Smooth muscle cell (in vitro differentiated cells): ENCODE measurements around the gene SLC10A4. TPM values are rescaled to one million over a fixed set of nuclear protein-coding genes. Genes with fewer than 3 reads are reported as not detected.

Experiments used
- DNase-seq: peaks from one replicate; lab custom pipeline; 2025; ENCODE audit not compliant: unreplicated experiment; lab: John Stamatoyannopoulos, UW
- H2AFZ ChIP-seq: fragments of 200-600 bp; sonication (generic); 2 replicates; pipeline ENCODE4 v1.6.0; 2016; ENCODE audit warnings: antibody characterized with exemption, low read depth, mild to moderate bottlenecking
- H3F3A ChIP-seq: fragments of 200-600 bp; sonication (generic); 2 replicates; pipeline ENCODE4 v1.6.0; 2017; ENCODE audit warnings: antibody characterized with exemption, low read depth
- H3K27ac ChIP-seq: fragments of 200-600 bp; sonication (generic); 2 replicates; pipeline ENCODE4 v1.5.1; 2016; ENCODE audit warnings: low read depth, mild to moderate bottlenecking
- H3K27me3 ChIP-seq: fragments of 200-600 bp; sonication (generic); 2 replicates; pipeline ENCODE4 v1.6.1; 2016; ENCODE audit warnings: low read depth, mild to moderate bottlenecking
- H3K36me3 ChIP-seq: fragments of 200-600 bp; sonication (generic); 2 replicates; pipeline ENCODE4 v1.5.1; 2016; ENCODE audit warnings: low read depth
- H3K4me1 ChIP-seq: fragments of 200-600 bp; sonication (generic); 2 replicates; pipeline ENCODE4 v1.5.1; 2016; ENCODE audit warnings: low read depth
- H3K4me2 ChIP-seq: fragments of 200-600 bp; sonication (generic); 2 replicates; pipeline ENCODE4 v1.6.0; 2016; ENCODE audit warnings: mild to moderate bottlenecking
- H3K4me3 ChIP-seq: fragments of 200-600 bp; sonication (generic); 2 replicates; pipeline ENCODE4 v1.5.1; 2016; ENCODE audit warnings: mild to moderate bottlenecking
- H3K79me2 ChIP-seq: fragments of 200-600 bp; sonication (generic); 2 replicates; pipeline ENCODE4 v1.6.0; 2016; ENCODE audit warnings: low read depth, mild to moderate bottlenecking
- H3K9ac ChIP-seq: fragments of 200-600 bp; sonication (generic); 2 replicates; pipeline ENCODE4 v1.6.0; 2016; ENCODE audit warnings: low read depth
- H3K9me3 ChIP-seq: fragments of 200-600 bp; sonication (generic); replicated peaks from 2 replicates; pipeline ENCODE4 v1.5.1; 2016; ENCODE audit warnings: low read depth
- H4K20me1 ChIP-seq: fragments of 200-600 bp; sonication (generic); 2 replicates; pipeline ENCODE4 v1.6.0; 2016; ENCODE audit warnings: low read depth
- WGBS: methylation state at CpG from one replicate; pipeline ENCODE4 v1.1.7; 2016; ENCODE audit warnings: low lambda C conversion rate; 5-methylcytosine and 5-hydroxymethylcytosine counted together
- polyA plus RNA-seq: library from polyadenylated mRNA; unstranded; fragments of >200 nt; fragmentation: Nextera tagmentation; extraction: Ambion mirVana; gene quantifications from 2 replicates; pipeline ENCODE4 v1.2.1, GENCODE V29; 2016
- total RNA-seq: library from RNA; depleted of rRNA; stranded (reverse); fragments of >200 nt; gene quantifications from 2 replicates; pipeline ENCODE4 v1.2.3, GENCODE V29; 2014
- TF ChIP-seq, protein P1 (sequence below): fragments of 200-600 bp; sonication (generic); IDR thresholded peaks from 2 replicates; pipeline ENCODE4 v1.5.1; 2017; ENCODE audit warnings: borderline replicate concordance, mild to moderate bottlenecking, antibody characterized with exemption; ENCODE audit not compliant: insufficient read depth, poor library complexity, severe bottlenecking

The SLC10A4 gene
- total and polyA plus RNA-seq, 2 experiments from 2014 or later: 0.08 TPM; not detected in 1

DNA sequence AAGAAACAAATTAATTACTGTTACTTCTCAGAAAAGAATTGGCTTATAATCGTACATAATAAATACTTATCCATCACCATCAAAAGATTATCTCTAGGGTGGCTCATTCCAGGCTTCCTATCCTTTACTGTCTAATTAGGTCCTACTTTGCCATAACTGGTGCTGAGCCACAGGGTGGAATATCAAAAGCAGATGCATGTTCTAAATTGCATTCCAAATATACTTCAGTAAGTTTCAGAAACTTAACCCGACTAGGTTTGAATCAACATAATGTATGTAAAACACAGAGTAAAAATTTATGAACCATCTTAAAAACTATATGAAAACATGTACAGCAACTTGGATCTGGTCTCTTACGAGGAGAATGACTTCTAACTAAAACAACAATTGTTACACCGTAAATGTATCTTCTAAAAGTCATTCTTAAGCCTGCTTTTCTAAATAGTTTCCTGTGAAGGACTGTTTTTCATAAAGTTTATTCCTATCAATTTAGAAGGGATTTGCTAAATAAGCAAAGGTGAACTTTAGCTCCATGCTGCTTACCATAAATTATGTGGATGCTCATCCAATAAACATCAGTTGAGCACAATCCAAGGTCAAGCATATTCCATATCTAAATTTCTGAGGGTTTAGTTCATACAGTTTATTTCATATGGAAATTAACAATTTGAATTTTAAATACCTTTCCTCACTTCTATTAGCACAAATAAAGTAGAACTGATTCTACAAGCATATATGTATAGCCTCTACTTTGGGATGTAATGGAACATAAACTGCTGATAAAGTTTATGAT is 20.3 kb downstream of the SLC10A4 start:
- Histone ChIP-seq H3K9ac (no peak overlapping the region), H3K36me3 (no peaks in the 10 kb centered on the region), H3K4me3 (no peak overlapping the region), H3F3A (no peaks in the 10 kb centered on the region), H3K79me2 (no peaks in the 10 kb centered on the region), H3K9me3 (no peaks in the 10 kb centered on the region), H3K27ac (no peak overlapping the region), H3K27me3 (no peaks in the 10 kb centered on the region), H3K4me2 (no peak overlapping the region), H3K4me1 (no peaks in the 10 kb centered on the region), H4K20me1 (no peaks in the 10 kb centered on the region), H2AFZ (no peak overlapping the region)
- WGBS: 63% methylated on average over 4 of the region's 4 CpGs
- DNase-seq: no peak
- TF ChIP-seq, protein P1, sequence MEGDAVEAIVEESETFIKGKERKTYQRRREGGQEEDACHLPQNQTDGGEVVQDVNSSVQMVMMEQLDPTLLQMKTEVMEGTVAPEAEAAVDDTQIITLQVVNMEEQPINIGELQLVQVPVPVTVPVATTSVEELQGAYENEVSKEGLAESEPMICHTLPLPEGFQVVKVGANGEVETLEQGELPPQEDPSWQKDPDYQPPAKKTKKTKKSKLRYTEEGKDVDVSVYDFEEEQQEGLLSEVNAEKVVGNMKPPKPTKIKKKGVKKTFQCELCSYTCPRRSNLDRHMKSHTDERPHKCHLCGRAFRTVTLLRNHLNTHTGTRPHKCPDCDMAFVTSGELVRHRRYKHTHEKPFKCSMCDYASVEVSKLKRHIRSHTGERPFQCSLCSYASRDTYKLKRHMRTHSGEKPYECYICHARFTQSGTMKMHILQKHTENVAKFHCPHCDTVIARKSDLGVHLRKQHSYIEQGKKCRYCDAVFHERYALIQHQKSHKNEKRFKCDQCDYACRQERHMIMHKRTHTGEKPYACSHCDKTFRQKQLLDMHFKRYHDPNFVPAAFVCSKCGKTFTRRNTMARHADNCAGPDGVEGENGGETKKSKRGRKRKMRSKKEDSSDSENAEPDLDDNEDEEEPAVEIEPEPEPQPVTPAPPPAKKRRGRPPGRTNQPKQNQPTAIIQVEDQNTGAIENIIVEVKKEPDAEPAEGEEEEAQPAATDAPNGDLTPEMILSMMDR: no peak

DNA sequence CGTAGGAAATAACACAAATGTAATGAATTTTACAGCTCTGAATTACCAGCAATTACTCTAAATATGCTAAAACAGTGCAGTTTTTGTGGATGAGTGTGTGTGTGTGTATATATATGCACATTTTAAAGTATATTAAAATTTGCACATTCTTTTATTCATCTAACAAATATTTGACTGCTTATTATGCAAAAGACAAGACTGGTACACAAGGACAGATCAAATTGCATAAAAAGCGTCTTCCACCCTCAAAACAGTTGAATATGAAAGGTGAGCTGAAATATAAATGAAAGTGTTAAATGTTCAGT is 20.8 kb downstream of the SLC10A4 start:
- Histone ChIP-seq H3F3A (no peaks in the 10 kb centered on the region), H4K20me1 (no peaks in the 10 kb centered on the region), H3K79me2 (no peaks in the 10 kb centered on the region), H3K9me3 (no peaks in the 10 kb centered on the region), H3K36me3 (peaks cover 3% of the 10 kb centered on the region), H3K4me1 (no peaks in the 10 kb centered on the region), H3K4me3 (no peak overlapping the region), H3K9ac (no peak overlapping the region), H3K27ac (no peak overlapping the region), H3K4me2 (no peak overlapping the region), H3K27me3 (no peaks in the 10 kb centered on the region), H2AFZ (no peak overlapping the region)
- no peak for DNase-seq
- TF ChIP-seq, protein P1: no peak
- 99% methylated on average over 2 of the region's 2 CpGs for WGBS

DNA sequence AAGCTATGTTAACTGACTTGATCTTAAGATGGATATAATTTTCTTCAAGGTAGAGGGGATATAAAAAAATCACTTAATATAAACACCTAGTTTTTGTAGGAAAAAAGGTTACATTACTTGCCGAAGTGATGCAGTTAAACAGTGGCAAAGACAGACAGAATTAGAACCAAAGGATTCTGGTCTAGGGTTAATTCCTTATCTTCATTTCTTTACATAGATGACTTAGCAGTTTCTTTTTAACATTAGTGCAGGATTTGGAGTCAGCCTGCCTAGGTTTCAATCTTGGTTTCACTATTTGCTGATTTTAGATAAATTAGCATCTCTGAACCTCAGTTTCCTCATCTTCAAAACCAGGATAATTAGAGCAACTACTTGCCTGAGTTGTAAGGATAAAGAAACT is 21.2 kb downstream of the SLC10A4 start:
- H3K79me2 ChIP-seq: no peaks in the 10 kb centered on the region
- WGBS: 79% methylated on average over 1 of the region's 1 CpG
- no peak overlapping the region for H3K4me3 ChIP-seq
- TF ChIP-seq, protein P1: no peak
- H3K4me1 ChIP-seq: no peaks in the 10 kb centered on the region
- H3K36me3 ChIP-seq: peaks cover 6% of the 10 kb centered on the region
- H2AFZ ChIP-seq: no peak overlapping the region
- no peak overlapping the region for H3K9ac ChIP-seq
- H3K27ac ChIP-seq: no peak overlapping the region
- H3F3A ChIP-seq: no peaks in the 10 kb centered on the region
- H3K9me3 ChIP-seq: no peaks in the 10 kb centered on the region
- no peak overlapping the region for H3K4me2 ChIP-seq
- DNase-seq: no peak
- no peaks in the 10 kb centered on the region for H3K27me3 ChIP-seq
- H4K20me1 ChIP-seq: no peaks in the 10 kb centered on the region

DNA sequence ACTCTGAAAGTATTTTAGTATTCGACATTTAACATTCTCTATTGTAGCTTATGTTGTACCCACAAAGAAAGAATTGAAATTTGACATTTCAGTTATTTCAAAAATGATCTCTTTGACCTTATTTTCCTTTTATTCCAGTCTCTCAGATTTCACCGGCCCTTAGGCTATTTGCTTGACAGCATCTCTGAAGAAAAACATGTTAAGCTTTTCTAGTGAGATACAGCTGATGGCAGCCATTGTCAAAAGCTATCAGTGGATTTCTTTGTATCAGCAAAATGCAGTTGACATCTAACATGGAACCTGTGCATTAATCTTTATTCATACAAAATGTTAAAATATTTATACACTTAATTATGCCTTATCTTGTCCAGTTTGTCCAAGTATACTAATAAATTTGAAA is 23.6 kb downstream of the SLC10A4 start:
- 93% methylated on average over 2 of the region's 2 CpGs for WGBS
- TF ChIP-seq, protein P1: no peak
- H3K36me3 ChIP-seq: peaks cover 8% of the 10 kb centered on the region

More for the DNA sequence above, 23.6 kb downstream of the SLC10A4 start:
- no peak overlapping the region for H3K4me2 ChIP-seq
- no peaks in the 10 kb centered on the region for H4K20me1 ChIP-seq
- no peak for DNase-seq
- H3K4me1 ChIP-seq: no peaks in the 10 kb centered on the region
- no peak overlapping the region for H3K9ac ChIP-seq
- H3F3A ChIP-seq: no peaks in the 10 kb centered on the region
- no peak overlapping the region for H2AFZ ChIP-seq
- no peaks in the 10 kb centered on the region for H3K27me3 ChIP-seq
- no peaks in the 10 kb centered on the region for H3K79me2 ChIP-seq
- H3K27ac ChIP-seq: no peak overlapping the region
- H3K4me3 ChIP-seq: no peak overlapping the region
- H3K9me3 ChIP-seq: no peaks in the 10 kb centered on the region
